GM12892 (cell line): ENCODE results near the gene DHPS.

Source experiments
- POLR2A ChIP-seq: IDR thresholded peaks from 2 replicates; pipeline ENCODE4 v1.6.1; 2011; ENCODE audit warnings: low read depth, low read length, control low read depth
- POLR2AphosphoS5 ChIP-seq: IDR thresholded peaks from 2 replicates; pipeline ENCODE4 v1.6.1; 2011; ENCODE audit warnings: low read depth, low read length, control low read depth
- TAF1 ChIP-seq: IDR thresholded peaks from 2 replicates; pipeline ENCODE4 v1.6.1; 2011; ENCODE audit warnings: low read depth, mild to moderate bottlenecking, control low read depth, low read length, borderline replicate concordance

- TF ChIP-seq TAF1 (peak; percentile 70), POLR2AphosphoS5 (peak; percentile 91), POLR2A (peak; percentile 86)
These were observed 15.0 kb upstream of the DHPS start, which contains the start of gene FBXW9 for GRCh38 chr19:12696366-12697335.
